Cerebellar nuclear complex (tissue), 1 donor: Measurements from ENCODE around the gene ADGRB3.

Source experiments
- DNase-seq, 2 experiments: peaks; one replicate each; lab custom pipeline; 2025; lab: John Stamatoyannopoulos, UW

ADGRB3 gene

GRCh38 chr6:69338431-69339162 is 703.5 kb downstream of the ADGRB3 start:
- no peak for DNase-seq

- DNase-seq, result no peak
These were observed 704.1 kb downstream of the ADGRB3 start for GRCh38 chr6:69339163-69339550.

GRCh38 chr6:69340196-69340595 is 705.1 kb downstream of the ADGRB3 start:
- no peak for DNase-seq

GRCh38 chr6:69343851-69344250 is 708.8 kb downstream of the ADGRB3 start:
- DNase-seq, result no peak

- peak; percentile 31 to 65 for DNase-seq
These were observed 714.7 kb downstream of the ADGRB3 start for GRCh38 chr6:69349771-69350170.

- no peak for DNase-seq
These were observed 727.1 kb downstream of the ADGRB3 start for GRCh38 chr6:69362209-69362608.

- DNase-seq, result no peak
These were observed 731.7 kb downstream of the ADGRB3 start for GRCh38 chr6:69366831-69367230.

- no peak for DNase-seq
These were observed 733.5 kb downstream of the ADGRB3 start for GRCh38 chr6:69368613-69369012.

GRCh38 chr6:69370763-69371162 is 735.7 kb downstream of the ADGRB3 start:
- peak; percentile 9 to 28 for DNase-seq

GRCh38 chr6:69378326-69378725 is 743.2 kb downstream of the ADGRB3 start:
- DNase-seq, result no peak

GRCh38 chr6:69379518-69379917 is 744.4 kb downstream of the ADGRB3 start:
- DNase-seq, result peak; percentile 12 to 34

- no peak for DNase-seq
These were observed 748.5 kb downstream of the ADGRB3 start for GRCh38 chr6:69383627-69384026.

GRCh38 chr6:69386426-69386825 is 751.3 kb downstream of the ADGRB3 start:
- peak in 1 of 2 experiments; percentile 12 for DNase-seq

GRCh38 chr6:69390125-69390524 is 755.0 kb downstream of the ADGRB3 start:
- no peak for DNase-seq

- no peak for DNase-seq
These were observed 756.0 kb downstream of the ADGRB3 start for GRCh38 chr6:69391106-69391505.

GRCh38 chr6:69392745-69393144 is 757.7 kb downstream of the ADGRB3 start:
- no peak for DNase-seq

GRCh38 chr6:69398311-69398710 is 763.2 kb downstream of the ADGRB3 start:
- no peak for DNase-seq

- DNase-seq, result no peak
These were observed 763.6 kb downstream of the ADGRB3 start for GRCh38 chr6:69398729-69399128.

- DNase-seq, result no peak
These were observed 773.8 kb downstream of the ADGRB3 start for GRCh38 chr6:69408886-69409285.

- no peak for DNase-seq
These were observed 781.7 kb downstream of the ADGRB3 start for GRCh38 chr6:69416776-69417175.

- DNase-seq, result no peak
These were observed 786.2 kb downstream of the ADGRB3 start for GRCh38 chr6:69421269-69421668.

- DNase-seq, result peak; percentile 1 to 55
These were observed 786.9 kb downstream of the ADGRB3 start for GRCh38 chr6:69422020-69422419.

- peak; percentile 79 to 89 for DNase-seq
These were observed 787.4 kb downstream of the ADGRB3 start for GRCh38 chr6:69422475-69422874.

GRCh38 chr6:69423785-69424184 is 788.7 kb downstream of the ADGRB3 start:
- no peak for DNase-seq
